Lung (tissue), 12 donors: ENCODE measurements around the gene RBKS. TPM values are rescaled to one million over a fixed set of nuclear protein-coding genes. Genes with fewer than 3 reads are reported as not detected.

Experiments used
- ATAC-seq: fragments of 200-7000 bp; cut with Tn5 transposase; one replicate; pipeline ENCODE4 v1.9.1; 2020; ENCODE audit warnings: moderate number of reproducible peaks; ENCODE audit not compliant: insufficient read depth, low FRiP score
- DNase-seq, 3 donors: peaks; one replicate each; pipeline ENCODE4 v3.0.0-alpha.2; 2013 to 2017
- H3K27ac ChIP-seq, 2 donors: one replicate each; pipeline ENCODE4 v1.5.1; 2013; ENCODE audit warnings: mild to moderate bottlenecking in 2 of 2, moderate library complexity in 2 of 2, control low read depth in 1 of 2, inconsistent platforms in 1 of 2, low read depth in 1 of 2, low read length in 1 of 2
- H3K27me3 ChIP-seq, 3 donors: one replicate each; pipeline ENCODE4 v1.5.1; 2013; ENCODE audit warnings: low read length in 2 of 3; ENCODE audit not compliant: control insufficient read depth in 3 of 3, insufficient read depth in 3 of 3
- H3K36me3 ChIP-seq, 4 donors: one replicate each; pipeline ENCODE4 v1.5.1; 2013; ENCODE audit warnings: low read length in 4 of 4, mild to moderate bottlenecking in 1 of 4, moderate library complexity in 1 of 4; ENCODE audit not compliant: control insufficient read depth in 4 of 4, insufficient read depth in 4 of 4
- H3K4me1 ChIP-seq, 5 donors: one replicate each; pipeline ENCODE4 v1.5.1; 2013; ENCODE audit warnings: low read length in 5 of 5, mild to moderate bottlenecking in 2 of 5, moderate library complexity in 1 of 5; ENCODE audit not compliant: control insufficient read depth in 5 of 5, insufficient read depth in 5 of 5
- H3K4me3 ChIP-seq: one replicate; pipeline ENCODE4 v1.5.1; 2013; ENCODE audit warnings: mild to moderate bottlenecking, control low read depth, moderate library complexity
- H3K9ac ChIP-seq, 2 donors: one replicate each; pipeline ENCODE4 v1.5.1; 2013; ENCODE audit warnings: low read length in 2 of 2, control low read depth in 1 of 2; ENCODE audit not compliant: insufficient read depth in 1 of 2
- H3K9me3 ChIP-seq, 4 donors: one replicate each; pipeline ENCODE4 v1.5.1; 2013; ENCODE audit warnings: low read length in 3 of 4, mild to moderate bottlenecking in 1 of 4, moderate library complexity in 1 of 4; ENCODE audit not compliant: control insufficient read depth in 4 of 4, insufficient read depth in 3 of 4
- CTCF ChIP-seq: IDR thresholded peaks from 2 replicates; pipeline ENCODE4 v1.5.1; 2012; ENCODE audit warnings: mild to moderate bottlenecking; ENCODE audit errors: control extremely low read depth, extremely low read depth
- WGBS, 2 donors: extraction: QIAGEN DNeasy Blood & Tissue Kit; methylation state at CpG; one replicate each; pipeline ENCODE4 v1.1.7; 2013; 5-methylcytosine and 5-hydroxymethylcytosine counted together
- polyA plus RNA-seq, 2 donors: library from polyadenylated mRNA; stranded (reverse); fragments of 200-250 nt; gene quantifications; one replicate each; pipeline ENCODE4 v1.2.1, GENCODE V29; 2013
- total RNA-seq, 2 donors: library from RNA; depleted of rRNA in 1 of 2; stranded (reverse); fragments of >200 nt in 1 of 2; gene quantifications; one replicate each; pipeline ENCODE4 v1.2.1, GENCODE V29; 2014 to 2021
- donor health status: control.
- donor health status: control.
- donor health status: Bipolar disorder and iron deficiency.
- donor health status: healthy.
- donor health status: DM: yes; HTN: yes; CAD: no.

Gene RBKS
- total and polyA plus RNA-seq, 4 donors: 3.9 to 5.1 (median 4.9) TPM

GRCh38 chr2:27741673-27742072 lies 148.5 kb downstream of the RBKS start:
- no peak for TF ChIP-seq CTCF
- Histone ChIP-seq H3K36me3 (no peaks in the 10 kb centered on the region), H3K27me3 (no peaks in the 10 kb centered on the region), H3K9ac (no peak overlapping the region), H3K9me3 (peaks cover 0 to 2% (median 0%) of the 10 kb centered on the region in 4 donors), H3K4me1 (peaks cover 0 to 7% (median 0%) of the 10 kb centered on the region in 5 donors), H3K27ac (no peak overlapping the region), H3K4me3 (no peak overlapping the region)
- DNase-seq: no peak
- WGBS, 2 donors: 65 to 90% methylated on average over 3 of the region's 3 CpGs
- no peak for ATAC-seq

- no peak overlapping the region for H3K27ac ChIP-seq
- no peak for ATAC-seq
Measured at GRCh38 chr2:27739058-27739373, 151.2 kb downstream of the RBKS start.

GRCh38 chr2:27738349-27739057 lies 151.7 kb downstream of the RBKS start:
- TF ChIP-seq CTCF: no peak
- ATAC-seq (no peak), DNase-seq (no peak)
- Histone ChIP-seq H3K4me3 (no peak overlapping the region), H3K36me3 (no peaks in the 10 kb centered on the region), H3K27me3 (no peaks in the 10 kb centered on the region), H3K9ac (no peak overlapping the region), H3K4me1 (peaks cover 0 to 23% (median 11%) of the 10 kb centered on the region in 5 donors), H3K9me3 (no peaks in the 10 kb centered on the region), H3K27ac (peak overlapping the region; percentile 65 to 94)
- 89 to 96% methylated on average over 13 of the region's 13 CpGs for WGBS, 2 donors

More at GRCh38 chr2:27739058-27739373, 151.2 kb downstream of the RBKS start:
- no peaks in the 10 kb centered on the region for H3K27me3 ChIP-seq
- peaks cover 0 to 23% (median 11%) of the 10 kb centered on the region in 5 donors for H3K4me1 ChIP-seq
- WGBS, 2 donors: 97 to 99% methylated on average over 4 of the region's 4 CpGs
- no peak overlapping the region for H3K4me3 ChIP-seq
- no peak for TF ChIP-seq CTCF
- H3K36me3 ChIP-seq: no peaks in the 10 kb centered on the region
- DNase-seq: no peak
- H3K9me3 ChIP-seq: no peaks in the 10 kb centered on the region
- no peak overlapping the region for H3K9ac ChIP-seq
